Measurements from ENCODE around the gene CBX7.

CBX7 gene

DNA sequence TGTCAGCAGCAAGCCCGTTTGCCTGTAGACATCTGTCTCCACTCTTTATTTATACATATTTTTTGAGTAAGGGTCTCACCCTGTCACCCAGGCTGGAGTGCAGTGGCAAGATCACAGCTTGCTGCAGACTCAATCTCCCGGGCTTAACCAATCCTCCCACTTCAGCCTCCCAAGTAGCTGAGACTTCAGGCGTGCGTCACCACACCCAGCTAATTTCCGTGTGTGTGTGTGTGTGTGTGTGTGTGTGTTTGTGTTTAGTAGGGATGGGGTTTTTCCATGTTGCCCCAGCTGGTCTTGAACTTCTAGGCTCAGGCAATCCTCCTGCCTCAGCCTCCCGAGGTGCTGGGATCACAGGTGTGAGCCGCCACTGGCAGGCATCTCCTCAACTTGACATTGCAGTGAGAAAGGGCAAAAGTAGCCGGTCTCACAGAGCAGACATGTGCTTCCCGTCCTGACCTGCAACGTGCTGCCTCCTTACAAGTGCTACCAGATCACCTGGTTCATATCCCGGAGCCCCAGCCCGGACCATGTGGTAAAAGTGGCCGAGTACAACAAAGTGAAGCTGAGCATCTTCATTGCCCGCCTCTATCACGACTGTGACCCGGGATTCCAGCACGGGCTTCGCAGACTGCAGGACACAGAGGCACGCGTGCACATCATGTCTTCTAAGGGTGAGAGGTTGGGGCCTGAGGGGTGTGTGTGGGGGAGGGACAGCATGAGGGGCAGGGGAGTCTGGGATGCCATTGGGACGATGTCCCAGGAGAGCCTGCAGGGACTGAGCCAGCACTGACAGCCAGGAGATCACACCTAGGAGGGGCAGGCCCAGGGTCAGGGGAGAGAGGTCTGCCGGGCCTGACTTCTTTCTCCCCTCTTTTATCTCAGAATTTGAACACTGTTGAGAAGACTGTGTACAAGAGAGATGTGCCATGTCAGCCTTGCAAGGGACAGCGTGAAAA lies 61.1 kb downstream of the CBX7 start:
- DNase-seq (ENCODE audit: low read depth), result no peak
- no peak for TF ChIP-seq CTCF (IDR thresholded peaks at IDR 0.05; ENCODE audit: control insufficient read depth, insufficient read depth, low read depth, low read length, missing control alignments)
- H3K4me3 ChIP-seq (ENCODE audit: control insufficient read depth, low read depth, low read length), result no peak overlapping the region

DNA sequence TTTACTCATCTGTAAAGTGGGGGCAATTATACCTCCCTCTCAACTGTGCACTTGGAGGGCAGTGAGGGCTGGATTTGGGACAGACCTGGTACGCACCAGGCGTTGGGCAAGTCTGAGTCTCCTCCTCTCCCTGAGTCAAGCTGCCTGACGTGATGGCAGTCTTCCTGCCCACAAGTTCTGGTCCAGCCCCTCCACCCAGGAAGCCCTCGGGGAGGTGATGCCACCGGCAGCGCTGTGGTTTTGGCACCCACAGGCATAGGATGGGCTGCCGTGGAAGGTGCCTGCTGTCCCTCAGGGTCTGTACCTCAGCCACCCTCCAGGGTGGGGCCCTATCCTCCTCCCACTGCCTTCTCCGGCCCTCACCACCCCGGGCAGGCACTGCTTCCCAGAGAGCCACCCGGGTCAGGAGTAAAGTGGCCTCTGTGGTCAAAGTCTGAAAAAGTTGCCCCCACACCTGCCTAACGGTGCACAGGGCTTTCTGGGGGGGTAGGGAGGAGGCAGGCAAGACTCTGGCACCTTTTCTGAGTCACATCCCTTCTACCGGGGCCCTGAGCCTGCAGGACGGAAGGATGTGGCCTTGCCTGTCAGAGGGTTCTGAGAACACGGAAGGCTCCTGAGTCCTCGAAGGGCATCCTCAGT lies 61.9 kb downstream of the CBX7 start:
- no peak overlapping the region for H3K4me3 ChIP-seq (ENCODE audit: control insufficient read depth, low read depth, low read length)

GRCh38 chr22:39089928-39090327 lies 62.6 kb downstream of the CBX7 start:
- TF ChIP-seq CTCF (IDR thresholded peaks at IDR 0.05; ENCODE audit: control insufficient read depth, insufficient read depth, low read depth, low read length, missing control alignments), result no peak
- no peak overlapping the region for H3K4me3 ChIP-seq (ENCODE audit: control insufficient read depth, low read depth, low read length)
- no peak for DNase-seq (ENCODE audit: low read depth)

More for the DNA sequence above, 61.9 kb downstream of the CBX7 start:
- DNase-seq (ENCODE audit: low read depth), result no peak
- TF ChIP-seq CTCF (IDR thresholded peaks at IDR 0.05; ENCODE audit: control insufficient read depth, insufficient read depth, low read depth, low read length, missing control alignments), result no peak

- no peak for DNase-seq (ENCODE audit: low read depth)
- no peak for TF ChIP-seq CTCF (IDR thresholded peaks at IDR 0.05; ENCODE audit: control insufficient read depth, insufficient read depth, low read depth, low read length, missing control alignments)
- no peak overlapping the region for H3K4me3 ChIP-seq (ENCODE audit: control insufficient read depth, low read depth, low read length)
These were observed 63.8 kb downstream of the CBX7 start for GRCh38 chr22:39088685-39089032.

DNA sequence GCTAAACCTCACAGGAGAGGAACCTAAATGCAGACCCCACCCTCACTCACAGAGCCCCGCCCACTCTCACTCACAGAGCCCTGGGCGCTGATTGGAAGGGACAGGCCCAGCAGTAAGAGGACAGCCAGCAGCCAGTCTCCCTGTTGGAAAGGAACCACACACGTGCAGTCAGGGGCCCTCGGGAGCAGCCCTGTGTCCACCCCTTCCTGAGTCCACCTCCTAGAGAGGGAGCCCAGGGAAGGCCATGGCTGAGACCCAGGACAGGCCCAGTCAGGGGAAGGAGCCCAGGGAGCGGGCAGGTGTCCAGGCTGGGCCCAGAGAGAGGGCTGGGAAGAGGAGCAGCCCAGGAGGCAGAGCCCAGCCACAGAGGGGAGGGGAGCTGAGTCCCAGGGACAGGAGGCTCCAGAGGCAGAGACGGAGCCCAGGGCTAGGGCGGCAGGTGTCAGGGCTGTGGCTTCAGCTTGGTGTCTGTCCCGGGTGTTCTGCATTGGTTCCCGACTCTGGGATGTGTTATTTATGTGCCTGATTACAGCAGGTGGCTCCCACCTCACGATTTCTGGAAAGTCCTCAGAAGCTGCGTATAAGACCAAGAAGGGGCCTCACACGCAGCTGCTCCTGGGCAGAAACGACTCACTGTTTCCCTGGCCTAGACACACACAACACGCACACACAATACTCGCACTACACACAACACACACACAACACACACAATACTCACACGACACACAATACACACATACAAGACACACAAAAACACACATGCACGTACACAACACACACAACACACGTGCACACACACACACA lies 64.4 kb downstream of the CBX7 start:
- no peak overlapping the region for H3K4me3 ChIP-seq (ENCODE audit: control insufficient read depth, low read depth, low read length)
- no peak for DNase-seq (ENCODE audit: low read depth)
- TF ChIP-seq CTCF (IDR thresholded peaks at IDR 0.05; ENCODE audit: control insufficient read depth, insufficient read depth, low read depth, low read length, missing control alignments), result no peak

DNA sequence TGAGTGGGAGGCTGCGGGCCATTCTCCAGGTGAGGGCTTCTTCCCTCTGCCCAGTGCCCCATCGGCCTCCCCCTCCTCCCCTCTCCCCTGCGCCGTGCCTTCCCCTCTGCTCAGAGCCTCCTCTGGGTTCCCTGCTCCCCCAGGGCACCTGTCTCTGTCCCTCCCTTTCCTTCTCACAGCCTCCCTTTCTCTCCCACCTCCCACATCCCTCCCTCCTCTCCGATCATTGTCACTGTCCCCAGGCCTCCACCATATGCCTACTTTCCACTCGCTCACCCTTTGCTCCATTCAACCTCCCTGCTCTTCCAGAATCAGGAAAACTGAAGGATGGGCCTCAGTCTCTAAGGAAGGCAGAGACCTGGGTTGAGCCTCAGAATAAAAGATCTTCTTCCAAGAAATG lies 65.4 kb downstream of the CBX7 start:
- TF ChIP-seq CTCF (IDR thresholded peaks at IDR 0.05; ENCODE audit: control insufficient read depth, insufficient read depth, low read depth, low read length, missing control alignments), result no peak
- no peak overlapping the region for H3K4me3 ChIP-seq (ENCODE audit: control insufficient read depth, low read depth, low read length)
- no peak for DNase-seq (ENCODE audit: low read depth)
